Smooth muscle cell (in vitro differentiated cells): ENCODE measurements around the gene AP1G2. TPM values are rescaled to one million over a fixed set of nuclear protein-coding genes. Genes with fewer than 3 reads are reported as not detected.

ENCODE experiments used
- DNase-seq: peaks from one replicate; lab custom pipeline; 2025; ENCODE audit not compliant: unreplicated experiment; lab: John Stamatoyannopoulos, UW
- H2AFZ ChIP-seq: fragments of 200-600 bp; sonication (generic); 2 replicates; pipeline ENCODE4 v1.6.0; 2016; ENCODE audit warnings: antibody characterized with exemption, low read depth, mild to moderate bottlenecking
- H3F3A ChIP-seq: fragments of 200-600 bp; sonication (generic); 2 replicates; pipeline ENCODE4 v1.6.0; 2017; ENCODE audit warnings: antibody characterized with exemption, low read depth
- H3K27ac ChIP-seq: fragments of 200-600 bp; sonication (generic); 2 replicates; pipeline ENCODE4 v1.5.1; 2016; ENCODE audit warnings: low read depth, mild to moderate bottlenecking
- H3K27me3 ChIP-seq: fragments of 200-600 bp; sonication (generic); 2 replicates; pipeline ENCODE4 v1.6.1; 2016; ENCODE audit warnings: low read depth, mild to moderate bottlenecking
- H3K36me3 ChIP-seq: fragments of 200-600 bp; sonication (generic); 2 replicates; pipeline ENCODE4 v1.5.1; 2016; ENCODE audit warnings: low read depth
- H3K4me1 ChIP-seq: fragments of 200-600 bp; sonication (generic); 2 replicates; pipeline ENCODE4 v1.5.1; 2016; ENCODE audit warnings: low read depth
- H3K4me2 ChIP-seq: fragments of 200-600 bp; sonication (generic); 2 replicates; pipeline ENCODE4 v1.6.0; 2016; ENCODE audit warnings: mild to moderate bottlenecking
- H3K4me3 ChIP-seq: fragments of 200-600 bp; sonication (generic); 2 replicates; pipeline ENCODE4 v1.5.1; 2016; ENCODE audit warnings: mild to moderate bottlenecking
- H3K79me2 ChIP-seq: fragments of 200-600 bp; sonication (generic); 2 replicates; pipeline ENCODE4 v1.6.0; 2016; ENCODE audit warnings: low read depth, mild to moderate bottlenecking
- H3K9ac ChIP-seq: fragments of 200-600 bp; sonication (generic); 2 replicates; pipeline ENCODE4 v1.6.0; 2016; ENCODE audit warnings: low read depth
- H3K9me3 ChIP-seq: fragments of 200-600 bp; sonication (generic); replicated peaks from 2 replicates; pipeline ENCODE4 v1.5.1; 2016; ENCODE audit warnings: low read depth
- H4K20me1 ChIP-seq: fragments of 200-600 bp; sonication (generic); 2 replicates; pipeline ENCODE4 v1.6.0; 2016; ENCODE audit warnings: low read depth
- WGBS: methylation state at CpG from one replicate; pipeline ENCODE4 v1.1.7; 2016; ENCODE audit warnings: low lambda C conversion rate; 5-methylcytosine and 5-hydroxymethylcytosine counted together
- polyA plus RNA-seq: library from polyadenylated mRNA; unstranded; fragments of >200 nt; fragmentation: Nextera tagmentation; extraction: Ambion mirVana; gene quantifications from 2 replicates; pipeline ENCODE4 v1.2.1, GENCODE V29; 2016
- total RNA-seq: library from RNA; depleted of rRNA; stranded (reverse); fragments of >200 nt; gene quantifications from 2 replicates; pipeline ENCODE4 v1.2.3, GENCODE V29; 2014
- TF ChIP-seq, protein P1 (sequence below): fragments of 200-600 bp; sonication (generic); IDR thresholded peaks from 2 replicates; pipeline ENCODE4 v1.5.1; 2017; ENCODE audit warnings: borderline replicate concordance, mild to moderate bottlenecking, antibody characterized with exemption; ENCODE audit not compliant: insufficient read depth, poor library complexity, severe bottlenecking

AP1G2 gene
- total and polyA plus RNA-seq, 2 experiments from 2014 or later: 59.3 to 62.4 TPM

DNA sequence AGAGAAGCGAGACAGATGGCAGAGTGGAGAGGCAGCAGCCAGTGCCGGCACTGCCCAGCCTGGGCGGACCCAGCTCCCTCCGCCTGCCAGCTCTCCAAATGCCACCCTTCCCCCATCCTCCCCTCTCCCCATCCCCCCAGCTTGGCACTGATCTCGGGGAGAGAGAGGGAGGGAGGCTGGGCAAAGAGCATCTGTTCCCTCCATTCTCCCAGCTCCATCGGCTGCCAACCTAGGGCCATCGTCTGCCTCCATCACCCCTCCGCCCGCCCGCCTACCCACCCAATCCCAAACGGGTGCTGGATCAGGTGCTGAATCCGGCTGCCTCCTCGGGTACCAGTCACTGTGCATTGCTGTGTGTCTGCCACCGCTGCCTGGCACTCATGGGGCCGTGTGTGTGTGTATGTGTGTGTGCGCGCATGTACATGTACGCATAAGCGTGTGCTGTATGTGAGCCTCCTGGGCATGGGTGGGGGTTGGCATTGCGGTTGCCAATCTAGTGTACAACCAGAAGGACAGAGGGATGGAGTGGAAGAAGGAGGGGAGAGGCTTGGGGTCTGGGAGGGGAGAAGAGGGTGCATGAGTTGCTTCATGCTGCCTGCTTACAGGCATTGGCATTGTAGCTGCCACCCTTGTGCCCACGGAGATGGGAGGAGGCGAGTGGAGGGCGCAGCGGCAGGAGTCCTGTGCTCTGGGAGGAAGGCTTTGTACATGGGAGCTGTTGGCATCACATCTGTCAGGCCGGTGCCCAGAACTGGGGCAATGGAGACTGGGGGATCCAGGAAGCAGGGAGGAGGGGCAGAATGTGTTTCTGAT is 54.4 kb downstream of the AP1G2 start:
- H4K20me1 ChIP-seq: no peaks in the 10 kb centered on the region
- H3K4me2 ChIP-seq: no peak overlapping the region
- H3K79me2 ChIP-seq: no peaks in the 10 kb centered on the region
- H3K4me3 ChIP-seq: no peak overlapping the region
- no peak overlapping the region for H3K27ac ChIP-seq
- H3K4me1 ChIP-seq: peaks cover 5% of the 10 kb centered on the region
- no peak overlapping the region for H3K9ac ChIP-seq
- 90% methylated on average over 21 of the region's 25 CpGs for WGBS
- no peaks in the 10 kb centered on the region for H3F3A ChIP-seq
- no peaks in the 10 kb centered on the region for H3K27me3 ChIP-seq
- H3K36me3 ChIP-seq: no peaks in the 10 kb centered on the region
- no peak overlapping the region for H2AFZ ChIP-seq
- DNase-seq: no peak
- no peaks in the 10 kb centered on the region for H3K9me3 ChIP-seq
- TF ChIP-seq, protein P1, sequence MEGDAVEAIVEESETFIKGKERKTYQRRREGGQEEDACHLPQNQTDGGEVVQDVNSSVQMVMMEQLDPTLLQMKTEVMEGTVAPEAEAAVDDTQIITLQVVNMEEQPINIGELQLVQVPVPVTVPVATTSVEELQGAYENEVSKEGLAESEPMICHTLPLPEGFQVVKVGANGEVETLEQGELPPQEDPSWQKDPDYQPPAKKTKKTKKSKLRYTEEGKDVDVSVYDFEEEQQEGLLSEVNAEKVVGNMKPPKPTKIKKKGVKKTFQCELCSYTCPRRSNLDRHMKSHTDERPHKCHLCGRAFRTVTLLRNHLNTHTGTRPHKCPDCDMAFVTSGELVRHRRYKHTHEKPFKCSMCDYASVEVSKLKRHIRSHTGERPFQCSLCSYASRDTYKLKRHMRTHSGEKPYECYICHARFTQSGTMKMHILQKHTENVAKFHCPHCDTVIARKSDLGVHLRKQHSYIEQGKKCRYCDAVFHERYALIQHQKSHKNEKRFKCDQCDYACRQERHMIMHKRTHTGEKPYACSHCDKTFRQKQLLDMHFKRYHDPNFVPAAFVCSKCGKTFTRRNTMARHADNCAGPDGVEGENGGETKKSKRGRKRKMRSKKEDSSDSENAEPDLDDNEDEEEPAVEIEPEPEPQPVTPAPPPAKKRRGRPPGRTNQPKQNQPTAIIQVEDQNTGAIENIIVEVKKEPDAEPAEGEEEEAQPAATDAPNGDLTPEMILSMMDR: no peak

DNA sequence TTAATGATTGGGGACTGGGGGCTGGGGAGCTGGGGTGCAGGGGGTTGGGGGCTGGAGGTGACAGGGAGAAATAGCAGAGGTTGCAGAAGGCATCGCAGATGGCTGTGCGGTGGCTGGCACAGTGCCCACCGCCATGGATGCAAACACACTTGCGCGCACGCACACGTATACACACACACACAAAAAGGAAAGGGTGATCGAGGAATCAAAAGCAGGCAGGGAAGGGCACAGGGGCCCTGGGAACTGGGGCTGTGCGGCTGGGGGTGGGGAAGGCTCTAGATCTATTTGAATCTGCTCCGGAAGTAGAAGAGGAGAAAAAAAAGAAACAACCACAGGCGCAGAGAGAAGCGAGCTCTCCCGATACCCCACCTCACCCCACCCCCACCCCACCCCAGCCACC is 55.4 kb downstream of the AP1G2 start:
- H3K4me2 ChIP-seq: no peak overlapping the region
- H2AFZ ChIP-seq: no peak overlapping the region
- TF ChIP-seq, protein P1: no peak
- H4K20me1 ChIP-seq: no peaks in the 10 kb centered on the region
- no peaks in the 10 kb centered on the region for H3K4me1 ChIP-seq
- 80% methylated on average over 12 of the region's 13 CpGs for WGBS
- H3K27ac ChIP-seq: no peak overlapping the region
- H3K79me2 ChIP-seq: no peaks in the 10 kb centered on the region
- no peaks in the 10 kb centered on the region for H3K9me3 ChIP-seq
- H3K27me3 ChIP-seq: no peaks in the 10 kb centered on the region
- no peak overlapping the region for H3K9ac ChIP-seq
- no peaks in the 10 kb centered on the region for H3F3A ChIP-seq
- no peak for DNase-seq
- no peak overlapping the region for H3K4me3 ChIP-seq
- no peaks in the 10 kb centered on the region for H3K36me3 ChIP-seq

Other genes with a start within 250 kb of the AP1G2 start
- 48.3 and 52.3 TPM in 2 replicates for gene PABPN1, start 246.3 kb downstream of the AP1G2 start, total RNA-seq
- 139 and 156 TPM in 2 replicates for gene PABPN1, start 246.3 kb downstream of the AP1G2 start, polyA plus RNA-seq
- 70.3 and 81.0 TPM in 2 replicates for gene SLC22A17, start 214.9 kb downstream of the AP1G2 start, total RNA-seq
- 127 and 134 TPM in 2 replicates for gene SLC22A17, start 214.9 kb downstream of the AP1G2 start, polyA plus RNA-seq
- 16.2 and 23.9 TPM in 2 replicates for gene EFS, start 202.6 kb downstream of the AP1G2 start, total RNA-seq
- gene EFS, start 202.6 kb downstream of the AP1G2 start, polyA plus RNA-seq: 41.3 and 43.9 TPM in 2 replicates
- gene IL25, start 195.0 kb downstream of the AP1G2 start, total RNA-seq: not detected in 2 replicates
- not detected in 2 replicates for gene IL25, start 195.0 kb downstream of the AP1G2 start, polyA plus RNA-seq
- not detected in 2 replicates for gene CMTM5, start 190.7 kb downstream of the AP1G2 start, total RNA-seq
- gene CMTM5, start 190.7 kb downstream of the AP1G2 start, polyA plus RNA-seq: 0.59 TPM in 1 of 2 replicates, not detected in the other
- gene MYH6, start 159.5 kb downstream of the AP1G2 start, total RNA-seq: not detected in 2 replicates
- 0.23 and 0.53 TPM in 2 replicates for gene MYH6, start 159.5 kb downstream of the AP1G2 start, polyA plus RNA-seq
- not detected in 2 replicates for gene MYH7, start 132.1 kb downstream of the AP1G2 start, total RNA-seq
- gene MYH7, start 132.1 kb downstream of the AP1G2 start, polyA plus RNA-seq: 0.02 TPM in 1 of 2 replicates, not detected in the other
- 43.2 and 52.0 TPM in 2 replicates for gene NGDN, start 98.1 kb downstream of the AP1G2 start, total RNA-seq
- 58.0 and 59.6 TPM in 2 replicates for gene NGDN, start 98.1 kb downstream of the AP1G2 start, polyA plus RNA-seq
- 0.13 and 0.27 TPM in 2 replicates for gene ZFHX2, start 16.0 kb downstream of the AP1G2 start, total RNA-seq
- gene ZFHX2, start 16.0 kb downstream of the AP1G2 start, polyA plus RNA-seq: 1.4 and 1.6 TPM in 2 replicates
- gene THTPA, start 11.5 kb downstream of the AP1G2 start, total RNA-seq: 5.7 and 10.2 TPM in 2 replicates
- gene THTPA, start 11.5 kb downstream of the AP1G2 start, polyA plus RNA-seq: 6.1 and 7.3 TPM in 2 replicates
- gene JPH4, start 11.0 kb upstream of the AP1G2 start, total RNA-seq: 0.54 and 2.4 TPM in 2 replicates
- not detected in 2 replicates for gene JPH4, start 11.0 kb upstream of the AP1G2 start, polyA plus RNA-seq
- gene DHRS2, start 68.6 kb upstream of the AP1G2 start, total RNA-seq: 0.36 and 3.7 TPM in 2 replicates
- gene DHRS2, start 68.6 kb upstream of the AP1G2 start, polyA plus RNA-seq: 1.4 and 3.9 TPM in 2 replicates